Endothelial cell of umbilical vein (primary cell): ENCODE data around the gene PLAGL1.

Experiments
- EZH2 ChIP-seq: IDR thresholded peaks from 2 replicates; pipeline ENCODE4 v1.6.1; 2012; ENCODE audit warnings: borderline replicate concordance, low read depth, mild to moderate bottlenecking, moderate library complexity, low read length, inconsistent platforms; ENCODE audit not compliant: severe bottlenecking
- FOS ChIP-seq: IDR thresholded peaks from 2 replicates; pipeline ENCODE4 v1.6.1; 2011; ENCODE audit warnings: mild to moderate bottlenecking, low read length, moderate library complexity, borderline replicate concordance; ENCODE audit not compliant: insufficient read depth
- POLR2A ChIP-seq: IDR thresholded peaks from 2 replicates; pipeline ENCODE4 v1.6.1; 2012; ENCODE audit warnings: low read depth, mild to moderate bottlenecking, control low read depth, low read length
- POLR2AphosphoS5 ChIP-seq: IDR thresholded peaks from 2 replicates; pipeline ENCODE4 v1.6.1; 2012; ENCODE audit warnings: low read depth, mild to moderate bottlenecking, control low read depth, low read length, moderate library complexity; ENCODE audit not compliant: insufficient read depth
- TF ChIP-seq, protein P1 (sequence below), 2 donors: IDR thresholded peaks; 1 replicate in 1 of 2; 2 replicates in 1 of 2; pipeline ENCODE4 v1.5.1; 2011; ENCODE audit warnings: low read length in 2 of 2, mild to moderate bottlenecking in 2 of 2, moderate library complexity in 2 of 2, control low read depth in 1 of 2, inconsistent platforms in 1 of 2, low read depth in 1 of 2; ENCODE audit not compliant: insufficient read depth in 1 of 2; ENCODE audit errors: extremely low read depth in 1 of 2
- TF ChIP-seq, protein P2 (sequence below): IDR thresholded peaks from 2 replicates; pipeline ENCODE4 v1.6.1; 2011; ENCODE audit not compliant: insufficient read depth, insufficient read length

DNA sequence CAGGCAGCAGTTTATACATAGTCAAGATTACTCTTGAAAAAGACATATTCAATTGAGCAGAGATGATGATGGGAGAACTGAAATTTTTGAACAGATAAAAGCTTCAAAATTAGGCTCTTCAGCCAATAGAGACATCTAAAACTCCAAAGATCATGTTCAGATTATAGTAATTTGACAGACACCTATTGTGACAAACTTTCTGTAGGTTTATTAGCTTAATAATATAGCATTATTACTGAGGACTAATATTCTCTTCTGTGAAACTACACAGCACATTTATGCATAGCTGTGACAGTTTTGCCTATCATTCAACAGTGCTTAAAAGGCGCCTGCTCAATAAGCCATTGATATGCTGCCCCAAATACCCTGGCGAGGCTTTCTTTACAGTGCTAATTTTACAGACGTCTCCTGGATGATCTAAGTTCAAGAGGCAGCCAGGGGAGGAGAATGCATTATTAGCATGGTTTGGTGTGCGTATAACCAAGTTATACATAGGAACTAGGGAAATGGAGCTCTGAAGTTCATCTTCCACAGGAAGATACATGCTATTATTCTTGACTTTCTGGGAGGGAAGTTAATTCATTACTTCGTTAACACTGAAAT is 21.5 kb downstream of the PLAGL1 start:
- TF ChIP-seq POLR2AphosphoS5 (no peak), EZH2 (no peak), POLR2A (no peak), FOS (no peak)
- TF ChIP-seq, protein P1, sequence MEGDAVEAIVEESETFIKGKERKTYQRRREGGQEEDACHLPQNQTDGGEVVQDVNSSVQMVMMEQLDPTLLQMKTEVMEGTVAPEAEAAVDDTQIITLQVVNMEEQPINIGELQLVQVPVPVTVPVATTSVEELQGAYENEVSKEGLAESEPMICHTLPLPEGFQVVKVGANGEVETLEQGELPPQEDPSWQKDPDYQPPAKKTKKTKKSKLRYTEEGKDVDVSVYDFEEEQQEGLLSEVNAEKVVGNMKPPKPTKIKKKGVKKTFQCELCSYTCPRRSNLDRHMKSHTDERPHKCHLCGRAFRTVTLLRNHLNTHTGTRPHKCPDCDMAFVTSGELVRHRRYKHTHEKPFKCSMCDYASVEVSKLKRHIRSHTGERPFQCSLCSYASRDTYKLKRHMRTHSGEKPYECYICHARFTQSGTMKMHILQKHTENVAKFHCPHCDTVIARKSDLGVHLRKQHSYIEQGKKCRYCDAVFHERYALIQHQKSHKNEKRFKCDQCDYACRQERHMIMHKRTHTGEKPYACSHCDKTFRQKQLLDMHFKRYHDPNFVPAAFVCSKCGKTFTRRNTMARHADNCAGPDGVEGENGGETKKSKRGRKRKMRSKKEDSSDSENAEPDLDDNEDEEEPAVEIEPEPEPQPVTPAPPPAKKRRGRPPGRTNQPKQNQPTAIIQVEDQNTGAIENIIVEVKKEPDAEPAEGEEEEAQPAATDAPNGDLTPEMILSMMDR (IDR thresholded peaks at IDR 0.05; ENCODE audit: extremely low read depth in 1 of 2, insufficient read depth in 1 of 2, low read depth in 1 of 2, low read length in 2 of 2) = no peak
- TF ChIP-seq, protein P2, sequence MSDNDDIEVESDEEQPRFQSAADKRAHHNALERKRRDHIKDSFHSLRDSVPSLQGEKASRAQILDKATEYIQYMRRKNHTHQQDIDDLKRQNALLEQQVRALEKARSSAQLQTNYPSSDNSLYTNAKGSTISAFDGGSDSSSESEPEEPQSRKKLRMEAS = no peak
